Measurements from ENCODE around the gene AKAP13. TPM values are rescaled to one million over a fixed set of nuclear protein-coding genes. Genes with fewer than 3 reads are reported as not detected.

The AKAP13 gene
- polyA plus RNA-seq, 2 of the 4 experiments (the other 2 are of a cell fraction) = 20.4 to 28.8 TPM

- Histone ChIP-seq H3K27ac (no peak overlapping the region), H3K4me2 (no peak overlapping the region), H3K4me3 (no peak overlapping the region), H3K9me3 (no peaks in the 10 kb centered on the region), H3K4me1 (peaks cover 4% of the 10 kb centered on the region; the same call in 2 of the 3 replicates)
- DNase-seq (ENCODE audit: low read depth in 1 of 2, low spot score in 1 of 2) = no peak
- POLR2A ChIA-PET = no interaction called here
- CTCF ChIA-PET = no interaction called here
- WGBS (ENCODE audit: missing lambda C conversion rate) = 69% methylated on average over 4 of the region's 4 CpGs
- TF ChIP-seq HOXB5 (CRISPR knock-in tag; IDR thresholded peaks at IDR 0.05) = no peak
- no peak for TF ChIP-seq CEBPB (IDR thresholded peaks at IDR 0.05)
- ATAC-seq = no peak
- peak; percentile 49 for FAIRE-seq
These were observed 155.9 kb downstream of the AKAP13 start for GRCh38 chr15:85536341-85536740.

GRCh38 chr15:85539491-85539890 is 159.1 kb downstream of the AKAP13 start:
- Histone ChIP-seq H3K27ac (no peak overlapping the region), H3K9me3 (no peaks in the 10 kb centered on the region), H3K4me1 (peaks cover 24% of the 10 kb centered on the region), H3K4me2 (no peak overlapping the region), H3K4me3 (no peak overlapping the region)
- FAIRE-seq = no peak
- TF ChIP-seq E2F6 (IDR thresholded peaks at IDR 0.05; ENCODE audit: borderline replicate concordance, low read depth) = no peak
- no peak for TF ChIP-seq FOXS1 (CRISPR knock-in tag; IDR thresholded peaks at IDR 0.05)
- ChIA-PET CTCF (interaction anchor here (0.6 to 3.0 kb wide), 5 partner anchors 11 to 243 kb away, joined by 3 to 14 read pairs (median 4); no protein-coding TSS in a partner anchor), POLR2A (no interaction called here)
- no peak for ATAC-seq
- DNase-seq (ENCODE audit: low read depth in 1 of 2, low spot score in 1 of 2) = no peak

- H3K9me3 ChIP-seq = no peaks in the 10 kb centered on the region
- ATAC-seq = no peak
- no peak for DNase-seq (ENCODE audit: low read depth in 1 of 2, low spot score in 1 of 2)
- ChIA-PET POLR2A (no interaction called here), CTCF (interaction anchor here (0.6 to 1.0 kb wide), 2 partner anchors 244 to 265 kb away, joined by 3 to 4 read pairs; no protein-coding TSS in a partner anchor)
- TF ChIP-seq TP53 (CRISPR knock-in tag; IDR thresholded peaks at IDR 0.05) (no peak), JUN (IDR thresholded peaks at IDR 0.05) (no peak)
- H3K4me2 ChIP-seq = no peak overlapping the region
- 89% methylated on average over 6 of the region's 6 CpGs for WGBS (ENCODE audit: missing lambda C conversion rate)
- peaks cover 24% of the 10 kb centered on the region for H3K4me1 ChIP-seq
- no peak overlapping the region for H3K4me3 ChIP-seq
- no peak for FAIRE-seq
- no peak overlapping the region for H3K27ac ChIP-seq
These were observed 159.8 kb downstream of the AKAP13 start for GRCh38 chr15:85540085-85540797.

- ATAC-seq = peak in 1 of 2 experiments; percentile 64; a peak in 3 of 6 replicates
- no peak overlapping the region for H3K4me3 ChIP-seq
- no peak overlapping the region; the same call in 2 of the 3 replicates for H3K4me2 ChIP-seq
- CTCF ChIA-PET = interaction anchor here (1.1 to 2.9 kb wide), 4 partner anchors 37 to 245 kb away, joined by 3 to 14 read pairs (median 6); no protein-coding TSS in a partner anchor
- H3K4me1 ChIP-seq = peaks cover 24% of the 10 kb centered on the region
- no peak for DNase-seq (ENCODE audit: low read depth in 1 of 2, low spot score in 1 of 2)
- peak; percentile 91 for FAIRE-seq
- TF ChIP-seq KDM1A (IDR thresholded peaks at IDR 0.05; ENCODE audit: low read depth) (no peak), ZSCAN20 (CRISPR knock-in tag; IDR thresholded peaks at IDR 0.05) (no peak), RFX5 (IDR thresholded peaks at IDR 0.05) (no peak), HMGXB4 (CRISPR knock-in tag; IDR thresholded peaks at IDR 0.05; ENCODE audit: borderline replicate concordance) (no peak), MAX (IDR thresholded peaks at IDR 0.05) (no peak), ATOH8 (CRISPR knock-in tag; IDR thresholded peaks at IDR 0.05; ENCODE audit: low read depth) (no peak), ESRRA (IDR thresholded peaks at IDR 0.05; ENCODE audit: borderline replicate concordance, low read length) (no peak), CHD2 (IDR thresholded peaks at IDR 0.05; ENCODE audit: low read length, partially characterized antibody) (no peak), FOSL2 (IDR thresholded peaks at IDR 0.05) (no peak), FOSL2 (CRISPR knock-in tag; IDR thresholded peaks at IDR 0.05) (no peak), ELK1 (IDR thresholded peaks at IDR 0.05; ENCODE audit: low read depth, low read length) (no peak), POLR2A (IDR thresholded peaks at IDR 0.05; ENCODE audit: low read length) (no peak), REST (IDR thresholded peaks at IDR 0.05) (no peak), GATA3 (IDR thresholded peaks at IDR 0.05; ENCODE audit: borderline replicate concordance) (no peak), TP53 (CRISPR knock-in tag; IDR thresholded peaks at IDR 0.05) (no peak), HOXB5 (CRISPR knock-in tag; IDR thresholded peaks at IDR 0.05) (no peak), MAZ (IDR thresholded peaks at IDR 0.05; ENCODE audit: borderline replicate concordance, low read depth, low read length) (no peak), JUN (IDR thresholded peaks at IDR 0.05) (no peak), EHF (CRISPR knock-in tag; IDR thresholded peaks at IDR 0.05) (no peak)
- POLR2A ChIA-PET = no interaction called here
- no peak overlapping the region; a peak in 1 of 6 replicates for H3K27ac ChIP-seq
- WGBS (ENCODE audit: missing lambda C conversion rate) = 78% methylated on average over 1 of the region's 1 CpG
- H3K9me3 ChIP-seq = no peaks in the 10 kb centered on the region
These were observed 161.3 kb downstream of the AKAP13 start for GRCh38 chr15:85541744-85542143.
